CD4-positive, alpha-beta T cell treated with Interleukin-4 for 1 hour (primary cell): ENCODE results near the gene IQSEC3.

Experiments
- DNase-seq, 2 donors: peaks; one replicate each; pipeline ENCODE4 v3.0.0-alpha.2; 2020 to 2022

Gene IQSEC3

DNA sequence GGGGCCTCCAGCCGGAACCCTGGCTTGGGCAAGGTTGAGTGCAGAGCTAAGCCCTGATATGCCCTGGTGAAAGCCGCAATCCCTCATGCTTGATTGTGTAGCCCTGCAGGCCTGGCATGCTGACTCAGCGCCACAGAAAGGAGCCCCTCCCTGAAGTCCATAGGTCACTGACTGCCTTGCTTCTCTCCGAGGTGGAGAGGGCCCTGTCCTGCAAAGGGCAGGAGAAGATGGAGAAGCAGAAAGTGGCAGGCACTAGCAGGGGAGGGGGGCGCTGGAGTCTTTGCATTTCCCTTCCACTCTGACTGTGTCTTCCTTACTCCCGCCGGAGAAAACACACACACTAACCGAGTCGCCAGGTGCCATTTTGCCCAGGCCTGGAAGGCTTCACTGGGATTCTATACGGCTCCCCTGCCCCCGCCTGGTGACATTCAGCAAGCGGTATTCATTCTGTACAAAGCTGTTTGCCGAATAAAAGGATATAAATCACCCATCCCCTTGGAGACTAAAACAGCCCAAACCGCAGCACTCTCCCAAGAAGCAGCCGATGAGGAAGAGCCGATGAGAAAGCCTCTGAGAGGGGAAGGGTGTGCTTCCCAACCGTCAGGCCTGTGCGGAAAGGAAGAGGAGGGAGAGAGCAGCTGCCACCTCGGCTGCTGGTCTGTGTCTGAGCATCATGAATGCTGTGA, 77.5 kb downstream of the IQSEC3 start:
- no peak for DNase-seq

DNA sequence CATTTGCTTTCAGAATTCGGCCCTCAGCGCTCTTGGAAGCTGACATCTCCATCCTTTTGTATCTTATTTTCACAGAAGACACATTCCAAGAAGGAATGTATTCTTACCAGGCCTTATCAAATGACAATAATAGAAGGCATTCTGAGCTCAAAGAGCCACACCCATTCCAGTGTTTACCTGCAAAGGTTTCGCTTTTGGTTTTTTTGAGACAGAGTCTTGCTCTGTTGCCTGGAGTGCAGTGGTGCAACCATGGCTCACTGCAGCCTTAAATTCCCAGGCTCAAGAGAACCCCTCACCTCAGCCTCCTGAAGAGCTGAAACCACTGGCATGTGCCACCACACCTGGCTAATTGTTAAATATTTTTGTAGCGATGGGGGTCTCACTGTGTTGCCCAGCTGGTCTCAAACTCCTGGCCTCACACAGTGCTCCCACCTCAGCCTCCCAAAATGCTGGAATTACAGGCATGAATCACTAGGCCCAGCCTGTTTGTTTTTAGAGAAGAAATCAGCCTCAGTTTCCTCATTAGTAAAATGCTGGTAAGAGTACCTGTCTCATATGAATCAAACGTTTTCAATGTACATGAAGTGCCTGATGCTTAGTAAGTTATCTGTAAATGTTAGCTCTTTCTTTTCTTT, 78.2 kb downstream of the IQSEC3 start:
- DNase-seq = no peak

DNA sequence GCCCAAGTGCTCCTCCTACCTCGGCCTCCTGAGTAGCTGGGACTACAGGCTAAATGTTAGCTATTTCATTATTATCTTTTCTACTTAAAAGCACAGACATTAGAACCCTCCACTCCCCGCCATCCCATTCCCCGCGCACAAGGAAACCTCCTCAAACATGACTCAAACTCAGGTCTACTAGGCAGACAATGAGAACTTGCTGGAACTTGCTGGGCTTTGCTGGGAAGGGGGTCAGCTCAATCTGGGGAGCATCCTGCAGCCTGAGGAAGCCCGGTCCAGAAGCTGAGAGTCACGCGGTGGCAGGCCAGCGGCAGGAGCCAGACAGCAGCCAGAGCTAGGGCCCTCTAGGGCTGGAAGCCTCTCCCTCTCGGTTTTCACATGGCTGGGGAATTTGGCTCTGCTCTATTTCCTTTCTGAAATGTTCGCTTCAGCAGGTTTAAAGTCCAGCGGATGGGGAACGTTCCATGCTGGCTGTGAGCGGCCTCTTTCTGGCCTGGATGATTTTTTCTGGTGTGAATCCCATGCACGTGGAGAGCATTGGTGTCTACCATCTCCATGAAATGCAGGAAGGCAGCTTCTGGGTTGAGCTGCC, 78.9 kb downstream of the IQSEC3 start:
- no peak for DNase-seq

DNA sequence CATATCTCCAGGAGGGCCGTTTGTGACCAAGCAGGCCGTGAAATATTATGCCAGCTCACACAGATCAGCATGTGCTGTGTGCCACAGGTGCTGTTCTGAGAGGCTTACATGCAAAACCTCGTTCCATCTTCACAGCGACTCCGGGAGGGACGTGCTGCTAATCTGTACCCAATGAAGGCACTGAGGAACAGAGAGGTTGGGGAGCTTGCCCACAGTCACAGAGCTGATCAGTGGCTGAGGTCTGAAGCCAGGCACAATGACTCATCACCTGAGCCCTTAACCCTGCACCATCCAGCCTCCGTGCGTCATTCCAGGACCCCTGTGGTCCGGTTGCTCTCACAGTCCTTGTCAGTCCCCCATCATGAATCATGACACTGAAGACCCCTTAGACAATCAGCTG, 80.7 kb downstream of the IQSEC3 start:
- no peak for DNase-seq

DNA sequence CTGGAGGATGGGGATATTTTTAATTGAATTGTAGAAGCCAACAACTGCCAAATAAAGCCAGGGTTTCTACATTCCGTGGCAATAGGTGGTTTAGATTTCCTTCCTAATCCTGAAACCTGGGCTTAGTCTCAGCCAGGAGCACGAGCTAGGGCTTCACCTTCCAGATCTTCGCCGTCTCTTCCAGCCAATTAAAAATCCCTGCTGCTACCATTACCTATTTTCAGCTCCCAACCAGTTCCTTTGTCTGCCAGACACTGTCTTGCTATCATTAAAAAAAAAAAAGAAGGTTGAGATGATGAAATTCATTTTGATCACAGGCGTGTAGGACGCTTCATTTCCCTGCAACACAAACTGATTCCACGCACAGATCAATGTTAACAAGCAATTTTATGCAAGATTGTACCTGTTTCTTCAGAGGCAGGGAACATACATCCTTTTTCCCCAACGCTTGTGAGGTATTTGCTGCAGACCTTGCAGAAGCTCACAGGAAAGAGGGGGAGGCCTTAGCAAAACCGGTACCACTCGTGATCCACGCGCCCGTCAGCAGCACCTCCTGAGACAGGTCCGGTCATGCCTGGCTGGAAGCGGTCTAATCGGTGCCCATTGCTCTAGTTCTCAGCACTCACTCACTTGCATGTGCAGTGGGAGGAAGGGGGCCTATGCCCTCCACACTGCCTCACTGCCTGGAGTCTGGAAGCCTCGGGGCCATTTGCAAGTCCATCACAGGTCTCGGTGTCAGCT, 82.3 kb downstream of the IQSEC3 start:
- DNase-seq = no peak

DNA sequence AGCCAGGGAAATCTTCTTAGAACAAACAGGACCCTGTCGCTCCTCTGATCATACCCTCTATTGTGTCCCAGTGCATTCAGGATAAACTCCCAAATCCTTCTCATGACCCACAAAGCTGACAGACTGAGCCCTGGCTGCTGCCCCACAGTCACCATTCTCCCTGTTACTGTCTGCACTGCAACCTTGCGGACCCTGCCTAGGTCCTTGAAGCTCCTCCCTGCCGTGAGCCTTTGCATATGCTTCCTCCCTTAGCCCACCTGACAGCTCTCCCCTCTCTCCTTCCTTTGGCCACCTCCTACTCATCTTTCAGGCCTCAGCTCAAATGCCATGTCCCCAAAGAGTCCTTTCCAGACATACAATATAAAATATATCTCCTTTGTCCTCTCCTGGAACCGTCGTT, 85.0 kb downstream of the IQSEC3 start:
- DNase-seq = no peak

DNA sequence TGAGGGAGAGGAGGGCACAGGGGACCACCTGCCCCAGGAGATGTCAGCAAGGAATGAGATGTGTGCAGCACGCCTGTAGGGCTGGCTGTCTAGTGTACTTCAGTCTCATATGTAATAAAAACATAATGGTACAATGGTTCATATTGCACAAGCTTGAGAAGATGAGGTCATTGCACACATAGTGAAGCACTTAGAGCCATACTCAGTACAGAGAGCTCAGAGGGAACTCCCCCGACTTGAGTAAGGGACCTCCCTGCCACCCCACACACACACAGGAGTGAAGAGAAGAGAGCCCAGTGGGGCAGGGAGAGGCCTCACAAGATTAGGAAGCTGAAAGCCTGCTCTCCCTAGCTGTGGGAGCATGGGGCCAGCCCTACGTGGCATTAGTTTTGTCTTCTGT, 85.9 kb downstream of the IQSEC3 start:
- no peak for DNase-seq

DNA sequence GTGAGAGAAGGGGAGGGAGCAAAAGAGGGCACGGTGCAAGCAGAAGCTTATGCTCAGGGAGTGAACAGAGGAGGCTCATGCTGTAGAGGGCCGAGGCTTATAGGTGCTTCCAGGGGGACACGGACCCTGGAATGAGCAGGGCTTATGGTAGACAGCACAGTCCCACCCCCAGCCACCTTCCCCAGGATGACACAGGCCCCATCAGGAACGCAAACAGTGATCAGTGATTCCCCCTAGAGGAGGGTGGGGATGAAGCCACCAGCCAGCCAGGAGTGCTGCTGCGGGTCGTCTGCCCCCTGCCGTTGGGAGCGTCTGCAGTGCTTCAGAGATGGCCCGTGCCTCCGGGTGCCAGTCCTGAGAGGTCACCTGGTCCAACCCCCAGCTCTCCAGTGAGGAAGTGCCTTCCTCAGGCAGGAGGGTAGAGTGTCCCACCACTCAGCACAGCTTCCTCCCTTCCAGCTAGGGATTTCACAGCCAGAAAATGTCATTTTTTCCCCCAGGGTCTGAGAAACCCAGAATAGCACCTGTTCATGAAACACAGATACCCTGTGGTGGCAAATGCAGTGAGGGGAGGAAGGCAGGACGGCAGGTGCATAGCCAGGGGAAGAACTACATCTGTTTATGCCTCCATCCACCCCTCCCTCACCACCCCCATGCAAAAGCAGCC, 86.6 kb downstream of the IQSEC3 start:
- peak; percentile 45 to 49 for DNase-seq

DNA sequence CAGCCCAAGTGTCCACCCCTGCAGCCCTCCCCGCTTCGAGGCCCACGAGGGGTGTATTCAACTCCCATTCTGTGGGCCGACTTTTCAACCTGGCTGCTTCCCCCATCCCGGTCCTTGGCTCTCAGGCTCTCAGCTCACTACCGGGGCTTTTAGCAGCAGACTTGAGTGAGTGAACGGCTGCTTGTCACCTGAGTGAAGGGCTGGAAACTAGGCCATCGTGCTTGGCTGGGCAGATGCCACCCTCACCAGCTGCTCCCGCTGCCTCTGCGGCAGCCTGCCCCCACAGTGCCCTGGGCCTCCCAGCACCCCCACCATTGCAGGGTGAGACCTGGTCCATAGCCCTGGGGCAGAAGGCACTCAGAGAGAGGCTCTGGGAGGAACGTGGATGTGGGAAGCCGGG, 87.5 kb downstream of the IQSEC3 start:
- DNase-seq = no peak

DNA sequence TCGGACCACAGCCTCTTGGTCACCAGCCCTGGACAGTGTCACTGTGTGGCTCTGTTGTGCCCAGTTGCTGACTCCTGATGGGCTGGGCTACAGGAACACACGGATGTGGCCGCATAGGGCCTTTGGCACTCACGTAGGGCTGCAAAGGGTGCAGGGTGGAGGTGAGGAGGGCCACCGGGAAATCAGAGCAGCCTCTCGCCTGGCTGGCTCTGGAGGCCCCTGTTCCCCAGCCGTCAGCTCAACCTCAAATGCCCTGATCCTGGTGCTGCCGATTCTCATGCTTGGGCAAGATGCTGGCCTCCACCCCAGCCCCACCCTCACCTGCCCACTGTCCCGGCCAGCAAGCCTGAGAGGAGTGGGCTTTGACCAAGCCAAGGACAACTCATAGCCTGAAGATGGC, 88.4 kb downstream of the IQSEC3 start:
- DNase-seq = no peak

DNA sequence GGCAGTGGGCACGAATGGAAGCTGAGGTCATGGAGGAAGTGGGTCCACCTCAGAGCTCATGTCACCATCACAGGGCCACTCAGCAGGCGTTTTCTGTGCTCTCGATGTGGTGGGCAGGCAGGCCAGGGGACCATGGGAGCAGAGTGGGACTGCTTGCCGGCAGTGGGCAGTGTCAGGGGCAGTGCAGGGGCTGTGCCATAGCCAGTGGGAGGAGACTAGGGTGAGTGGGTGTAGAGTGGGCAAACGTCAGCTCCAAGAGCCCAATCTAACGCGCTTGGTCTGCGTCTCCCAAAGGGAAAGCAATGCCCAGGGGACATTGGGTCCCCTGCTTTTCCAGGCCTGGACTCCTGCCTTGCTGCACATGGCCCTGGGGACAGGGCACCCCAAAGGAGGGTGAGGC, 89.1 kb downstream of the IQSEC3 start:
- DNase-seq = no peak

DNA sequence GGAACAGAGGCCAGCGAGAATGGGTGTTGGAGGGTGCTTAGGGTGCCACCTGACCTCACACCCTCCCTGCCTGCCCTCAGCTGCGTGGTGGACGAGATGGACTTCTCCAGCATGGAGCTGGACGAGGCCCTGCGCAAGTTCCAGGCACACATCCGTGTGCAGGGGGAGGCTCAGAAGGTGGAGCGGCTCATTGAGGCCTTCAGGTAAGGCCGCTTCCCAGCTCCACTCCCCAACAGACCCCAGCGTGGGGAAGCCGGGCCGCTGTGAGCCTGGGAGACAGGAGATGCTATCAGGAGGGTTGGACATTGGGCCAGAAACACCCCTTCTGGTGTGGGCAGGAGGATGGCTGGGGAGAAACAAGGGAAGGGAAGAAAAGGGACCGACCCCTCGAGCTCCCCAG, 90.4 kb downstream of the IQSEC3 start:
- DNase-seq = no peak

DNA sequence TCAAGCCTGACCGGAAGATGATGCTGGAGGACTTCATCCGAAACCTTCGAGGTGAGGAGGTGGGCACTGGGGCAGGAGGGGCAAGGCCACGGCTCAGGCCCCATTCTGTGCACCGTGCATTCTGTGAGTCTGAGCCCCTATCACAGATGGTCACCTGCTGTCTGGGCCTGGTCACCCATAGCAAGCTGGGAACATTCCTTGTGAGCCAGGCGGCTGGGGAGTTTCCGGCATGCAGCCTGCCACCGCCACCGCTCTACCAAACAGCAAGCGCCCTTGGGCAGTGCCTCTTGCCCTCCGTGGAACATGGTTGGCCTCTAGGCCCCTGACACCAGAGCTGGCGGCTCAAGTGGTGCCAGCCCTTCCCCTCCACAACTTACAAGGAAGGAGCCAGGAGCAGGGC, 91.1 kb downstream of the IQSEC3 start:
- DNase-seq = no peak

DNA sequence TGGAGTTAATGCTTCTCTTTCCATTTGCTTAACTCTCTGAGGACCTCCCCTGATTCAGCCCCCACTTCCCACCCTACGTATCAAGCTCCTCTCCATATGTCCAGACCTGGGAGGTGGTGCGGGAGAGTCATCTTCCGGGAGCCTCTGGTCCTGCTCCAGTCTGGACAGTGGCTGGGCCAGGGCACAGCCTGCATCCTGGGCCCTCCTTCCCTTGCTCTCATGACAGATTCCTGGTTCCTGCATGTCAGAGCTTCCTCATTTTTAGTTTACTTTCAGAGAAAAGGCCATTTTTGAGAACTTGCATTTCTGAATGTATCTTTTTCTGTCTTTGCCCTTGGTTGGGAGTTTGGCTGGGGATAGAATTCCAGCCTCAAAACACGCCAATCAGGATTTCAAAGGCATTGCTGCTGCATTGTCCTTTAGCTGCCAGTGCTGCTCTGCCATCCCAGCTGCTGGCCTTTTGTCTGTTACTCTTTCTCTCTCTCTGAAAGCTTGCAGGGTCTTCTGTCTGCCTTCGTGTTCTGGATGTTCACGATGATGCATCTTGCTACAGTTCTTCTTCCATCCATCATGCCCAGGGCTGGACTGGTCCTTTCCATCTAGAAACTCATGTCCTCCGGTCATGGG, 92.7 kb downstream of the IQSEC3 start:
- DNase-seq = no peak

DNA sequence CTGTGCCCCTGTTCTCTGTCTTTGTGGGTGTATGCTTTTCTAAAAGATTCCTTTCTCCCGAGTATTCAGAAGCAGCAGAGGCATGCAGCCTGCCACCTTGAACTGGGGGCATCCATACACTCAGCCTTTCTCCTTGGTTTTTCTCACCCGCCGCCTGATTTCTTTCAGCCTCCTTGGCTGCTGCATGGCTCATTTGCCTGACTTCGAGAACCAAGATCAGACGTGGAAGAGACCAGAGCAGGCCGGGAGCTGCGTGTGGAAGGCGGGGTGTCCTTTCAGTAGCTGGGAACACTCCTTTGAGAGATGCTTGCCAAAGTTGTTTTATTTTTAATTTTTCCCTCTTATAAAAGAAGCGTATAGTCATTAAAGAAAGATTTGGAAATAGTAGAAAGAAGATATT, 94.3 kb downstream of the IQSEC3 start:
- no peak for DNase-seq

DNA sequence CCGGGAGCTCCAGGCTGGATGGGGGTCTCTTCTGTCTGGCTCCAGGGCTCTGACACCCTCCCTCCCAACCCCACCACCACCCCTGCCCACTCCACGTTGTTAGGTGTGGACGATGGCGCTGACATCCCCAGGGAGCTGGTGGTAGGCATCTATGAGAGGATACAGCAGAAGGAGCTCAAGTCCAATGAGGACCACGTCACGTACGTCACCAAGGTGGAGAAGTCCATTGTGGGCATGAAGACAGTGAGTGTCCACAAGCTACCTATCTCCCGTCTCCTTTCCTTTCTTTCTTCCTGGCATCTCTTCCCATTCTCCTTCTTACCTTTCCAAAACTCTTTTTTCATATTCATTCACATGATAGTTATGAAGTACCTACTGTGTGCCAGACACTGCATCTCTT, 95.3 kb downstream of the IQSEC3 start:
- no peak for DNase-seq

DNA sequence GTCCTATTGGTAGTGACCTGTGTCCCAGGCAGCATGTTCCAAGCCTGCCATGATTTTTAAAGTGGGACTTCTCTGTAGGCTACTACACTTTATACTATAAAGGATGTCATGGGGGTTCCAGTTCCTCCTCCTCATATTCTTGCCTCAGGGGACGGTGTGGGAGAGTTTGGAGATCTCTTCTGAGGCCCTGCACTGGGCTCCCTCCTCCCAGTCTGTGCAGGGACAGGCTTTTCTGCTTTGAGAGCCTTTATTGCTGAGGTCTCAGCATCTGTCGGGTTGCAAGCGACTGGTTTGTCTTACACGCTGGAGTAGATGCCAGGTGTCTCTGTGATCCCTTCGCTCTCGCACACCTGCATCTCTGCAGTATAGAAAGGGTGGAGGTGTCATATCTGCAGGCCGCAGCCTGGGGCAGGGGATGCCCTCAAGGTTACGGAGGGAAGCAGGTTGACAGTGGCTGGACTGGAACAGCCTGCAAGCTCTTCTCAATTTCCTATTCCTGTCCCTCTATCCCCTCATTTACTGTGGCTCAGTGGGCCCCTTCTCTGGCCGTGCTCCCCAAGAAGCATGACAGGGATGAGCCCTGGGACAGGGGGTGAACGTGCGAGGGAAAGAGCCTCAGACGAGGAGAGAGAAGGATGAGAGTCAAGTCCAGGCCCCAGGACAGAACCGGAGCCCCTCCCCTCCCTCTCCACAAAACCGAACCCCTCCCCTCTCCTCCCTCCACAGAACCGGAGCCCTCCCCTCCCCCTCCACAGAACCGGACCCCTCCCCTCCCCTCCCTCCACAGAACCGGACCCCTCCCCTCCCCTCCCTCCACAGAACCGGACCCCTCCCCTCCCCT, 96.1 kb downstream of the IQSEC3 start:
- no peak for DNase-seq

DNA sequence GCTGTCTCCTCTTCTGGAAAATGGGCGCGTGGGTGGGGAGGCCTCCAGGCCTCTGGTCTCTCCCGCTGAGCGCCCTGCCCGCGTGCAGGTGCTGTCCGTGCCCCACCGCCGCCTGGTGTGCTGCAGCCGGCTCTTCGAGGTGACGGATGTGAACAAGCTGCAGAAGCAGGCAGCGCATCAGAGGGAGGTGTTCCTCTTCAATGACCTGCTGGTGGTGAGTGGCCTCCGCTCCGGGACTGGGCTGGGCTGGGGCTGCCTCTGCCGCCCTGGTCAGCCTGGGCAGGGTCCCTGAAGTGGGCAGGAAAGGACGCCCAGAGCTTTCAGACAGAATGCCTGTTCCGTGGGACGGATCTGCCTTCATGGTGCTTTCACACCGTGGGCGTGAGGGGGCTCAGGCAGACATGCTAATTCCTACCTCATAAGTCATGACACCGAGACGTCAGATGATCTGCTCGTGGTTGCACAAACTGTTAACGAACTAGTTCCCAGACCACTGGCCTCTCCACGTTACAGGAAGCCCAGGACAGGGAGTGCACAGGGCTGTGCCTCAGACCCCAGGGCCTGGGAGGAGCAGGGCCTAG, 96.9 kb downstream of the IQSEC3 start:
- no peak for DNase-seq

DNA sequence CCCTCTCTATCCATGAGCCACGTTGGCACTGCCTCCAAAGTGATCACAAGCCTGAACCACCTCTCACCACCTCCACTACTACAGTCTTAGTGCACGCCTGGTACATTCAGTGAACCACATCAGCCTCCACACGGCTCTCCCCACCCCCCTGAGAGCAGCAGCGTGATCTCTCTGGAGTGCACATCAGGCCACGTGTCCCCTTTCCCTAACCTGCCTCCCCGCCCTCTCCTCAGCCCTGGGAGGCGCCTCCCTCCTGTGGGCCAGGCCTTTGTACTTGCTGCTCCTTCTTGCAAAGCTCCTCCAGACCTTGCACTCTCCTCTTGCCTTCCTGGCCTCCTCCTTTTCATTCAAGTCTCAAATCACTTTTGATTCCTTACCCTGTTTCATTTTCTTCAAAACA, 97.6 kb downstream of the IQSEC3 start:
- DNase-seq = no peak

DNA sequence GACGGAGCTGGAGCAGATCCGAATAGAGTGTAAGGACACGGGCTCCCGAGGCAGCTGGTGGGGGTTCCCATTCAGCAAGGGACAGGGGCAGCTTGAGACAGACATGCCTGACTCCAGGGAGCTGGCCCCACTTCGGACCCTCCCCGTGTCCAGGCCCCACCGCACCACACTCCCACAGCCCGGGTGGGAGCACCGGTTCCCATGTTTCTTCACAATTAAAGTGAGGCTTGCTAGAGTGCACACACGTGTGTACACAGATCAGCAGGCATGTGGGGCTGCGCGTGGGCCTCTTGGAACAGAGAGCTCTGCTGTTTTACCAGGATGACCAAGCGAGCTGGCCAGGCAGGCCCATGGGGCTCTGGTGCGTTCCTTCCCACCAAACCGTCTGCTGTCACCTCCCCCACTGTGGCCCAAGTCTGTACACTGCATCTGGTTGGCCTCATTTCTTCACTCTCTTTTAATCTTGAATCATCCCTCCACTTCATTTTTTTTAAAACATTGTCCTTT, 99.3 kb downstream of the IQSEC3 start:
- no peak for DNase-seq

DNA sequence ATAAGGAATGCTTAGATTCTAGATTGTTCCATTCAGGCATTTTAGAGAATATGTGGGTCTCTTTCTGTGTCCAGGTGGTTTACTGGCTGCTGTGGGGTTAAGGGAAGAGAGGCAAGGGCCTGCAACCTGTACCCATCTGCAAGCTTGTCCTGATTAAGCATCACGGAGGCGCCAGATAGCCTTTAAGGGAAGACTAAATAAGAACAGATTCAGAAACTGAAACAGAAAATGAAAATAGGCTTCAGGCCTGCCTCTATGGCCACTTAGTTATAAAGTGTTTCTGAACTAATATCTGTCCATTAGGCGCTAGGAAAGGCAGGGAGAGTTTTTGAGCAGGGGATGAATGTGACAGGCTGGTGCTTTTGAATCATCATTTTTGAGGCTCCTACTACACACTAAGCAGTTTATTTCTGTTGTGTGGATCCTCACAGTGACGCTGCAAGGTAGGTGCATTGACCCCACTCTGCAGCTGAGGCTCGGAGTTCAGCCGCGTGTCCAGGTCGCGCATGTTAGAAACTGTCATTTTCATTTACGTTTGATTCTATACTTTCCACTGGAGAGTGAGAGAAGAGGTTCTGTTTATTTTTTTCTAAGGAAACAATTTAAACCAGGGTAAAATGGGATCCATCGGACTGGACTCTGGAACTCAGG, 100.0 kb downstream of the IQSEC3 start:
- no peak for DNase-seq
